Left lung (tissue), 10 donors: Measurements from ENCODE around the gene BBX. TPM values are rescaled to one million over a fixed set of nuclear protein-coding genes. Genes with fewer than 3 reads are reported as not detected.

ENCODE experiments used
- ATAC-seq: fragments of 200-7000 bp; cut with Tn5 transposase; one replicate; pipeline ENCODE4 v1.9.1; 2020; ENCODE audit warnings: moderate library complexity
- DNase-seq, 4 donors: peaks; one replicate each; pipeline ENCODE4 v3.0.0-alpha.2; 2013 to 2020
- H3K27ac ChIP-seq, 2 donors: fragments of 200-600 bp; sonication (generic) in 1 of 2; one replicate each; pipeline versions ENCODE4 v1.5.0 to v1.8.0; 2020 to 2021
- H3K27me3 ChIP-seq, 2 donors: fragments of 200-600 bp; sonication (generic) in 1 of 2; one replicate each; pipeline versions ENCODE4 v1.5.0 to v1.8.0; 2020 to 2021
- H3K36me3 ChIP-seq, 2 donors: fragments of 200-600 bp; sonication (generic) in 1 of 2; one replicate each; pipeline versions ENCODE4 v1.5.0 to v1.8.0; 2020 to 2021
- H3K4me1 ChIP-seq, 2 donors: fragments of 200-600 bp; one replicate each; pipeline ENCODE4 v1.8.0; 2021
- H3K4me3 ChIP-seq, 2 donors: fragments of 200-600 bp; sonication (generic) in 1 of 2; one replicate each; pipeline versions ENCODE4 v1.5.0 to v1.8.0; 2020 to 2021; ENCODE audit warnings: mild to moderate bottlenecking in 1 of 2
- H3K9me3 ChIP-seq, 2 donors: fragments of 200-600 bp; sonication (generic) in 1 of 2; one replicate each; pipeline versions ENCODE4 v1.5.0 to v1.8.0; 2020 to 2021
- CTCF ChIP-seq, 2 donors: fragments of 200-600 bp; sonication (generic) in 1 of 2; IDR thresholded peaks; one replicate each; pipeline versions ENCODE4 v1.5.0 to v1.8.0; 2021; ENCODE audit warnings: antibody characterized with exemption in 2 of 2
- intact Hi-C, 2 donors: fragments of 100-400 bp; cut with DNase I; formaldehyde crosslinking; loops; one replicate each; pipeline versions ENCODE4 v1.11.2 to v1.14.2; 2022
- polyA plus RNA-seq, 6 donors: library from polyadenylated mRNA; unstranded; fragments of 120-200 nt; gene quantifications; one replicate each; pipeline ENCODE4 v1.2.1, GENCODE V29; 2013; ENCODE audit not compliant: insufficient read length in 6 of 6
- total RNA-seq, 2 donors: library from RNA; stranded (reverse); fragmentation: NEBNext Ultra II Directional; extraction: Animal tissue kit (Norgen Biotek cat#: 25700); gene quantifications; one replicate each; pipeline ENCODE4 v1.2.1, GENCODE V29; 2021
- donor health status: DM: no; HTN: yes; CAD: no.
- donor health status: DM: no; HTN: no; CAD: no.

BBX gene
- total and polyA plus RNA-seq, 8 donors = 43.0 to 67.1 (median 53.3) TPM

DNA sequence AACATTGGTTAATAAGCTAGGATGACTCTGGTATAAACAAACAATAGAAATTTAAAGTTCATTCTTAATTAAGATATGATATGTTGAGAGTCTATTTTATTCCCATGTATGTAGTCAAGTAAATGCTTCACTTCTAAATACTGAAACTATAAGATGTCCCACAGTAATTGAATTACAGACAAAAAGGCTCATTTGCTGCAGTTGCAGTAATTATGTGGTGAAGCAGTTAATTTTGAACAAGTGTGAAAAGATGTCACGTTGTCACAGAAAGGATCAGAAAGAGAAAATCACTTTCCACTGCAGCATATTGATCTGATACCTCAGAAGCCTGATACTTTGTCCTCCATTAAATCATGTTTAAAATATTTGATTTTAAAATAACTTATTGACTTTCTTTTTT is 159.8 kb downstream of the BBX start:
- intact Hi-C loops = loop anchor here in 1 of 2 donors (10.0 kb wide), 1 partner anchor 52 kb away; no protein-coding TSS in a partner anchor
- H3K36me3 ChIP-seq = no peaks in the 10 kb centered on the region
- no peak for ATAC-seq
- no peak for TF ChIP-seq CTCF (IDR thresholded peaks at IDR 0.05)
- H3K4me3 ChIP-seq = no peak overlapping the region
- no peak overlapping the region for H3K27ac ChIP-seq
- peaks cover 6 to 20% of the 10 kb centered on the region in 2 donors for H3K4me1 ChIP-seq
- no peaks in the 10 kb centered on the region for H3K27me3 ChIP-seq
- no peaks in the 10 kb centered on the region for H3K9me3 ChIP-seq
- no peak for DNase-seq

DNA sequence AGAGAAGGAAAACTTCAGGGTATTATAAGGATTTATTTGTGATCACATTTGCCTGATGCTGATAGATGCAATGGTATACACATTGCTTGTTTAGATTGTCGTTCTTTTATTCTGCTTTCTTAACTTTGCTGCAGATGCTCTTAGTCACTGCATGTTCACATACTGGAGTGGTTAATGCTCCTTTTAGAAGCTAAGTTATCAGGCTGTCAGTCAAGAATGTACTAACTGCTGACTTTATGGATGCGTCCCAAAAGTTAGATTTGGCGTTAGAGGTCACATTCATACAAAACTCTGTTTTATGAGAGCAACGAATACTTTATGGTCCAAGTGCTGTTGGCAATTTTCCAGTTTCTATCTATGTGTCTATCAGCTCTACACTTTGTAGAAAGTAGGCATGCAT is 160.7 kb downstream of the BBX start:
- no peaks in the 10 kb centered on the region for H3K27me3 ChIP-seq
- no peak for DNase-seq
- H3K27ac ChIP-seq = no peak overlapping the region
- TF ChIP-seq CTCF (IDR thresholded peaks at IDR 0.05) = no peak
- H3K4me3 ChIP-seq = no peak overlapping the region
- intact Hi-C loops = loop anchor here in 1 of 2 donors (10.0 kb wide), 1 partner anchor 51 kb away; no protein-coding TSS in a partner anchor
- H3K9me3 ChIP-seq = no peaks in the 10 kb centered on the region
- no peak for ATAC-seq
- no peaks in the 10 kb centered on the region for H3K36me3 ChIP-seq
- H3K4me1 ChIP-seq = peaks cover 6 to 20% of the 10 kb centered on the region in 2 donors

- Histone ChIP-seq H3K27ac (no peak overlapping the region), H3K9me3 (no peaks in the 10 kb centered on the region), H3K36me3 (no peaks in the 10 kb centered on the region), H3K4me1 (peaks cover 6 to 23% of the 10 kb centered on the region in 2 donors), H3K4me3 (no peak overlapping the region), H3K27me3 (no peaks in the 10 kb centered on the region)
- TF ChIP-seq CTCF (IDR thresholded peaks at IDR 0.05) = no peak
- ATAC-seq (no peak), DNase-seq (peak in 1 of 4 donors; percentile 24)
- intact Hi-C loops = loop anchor here in 1 of 2 donors (10.0 kb wide), 1 partner anchor 50 kb away; no protein-coding TSS in a partner anchor
These were observed 161.7 kb downstream of the BBX start for GRCh38 chr3:107684431-107684925.

- Histone ChIP-seq H3K27me3 (no peaks in the 10 kb centered on the region), H3K4me3 (no peak overlapping the region), H3K27ac (no peak overlapping the region), H3K4me1 (peaks cover 6 to 22% of the 10 kb centered on the region in 2 donors), H3K9me3 (no peaks in the 10 kb centered on the region), H3K36me3 (no peaks in the 10 kb centered on the region)
- DNase-seq (no peak), ATAC-seq (no peak)
- TF ChIP-seq CTCF (IDR thresholded peaks at IDR 0.05) = no peak
- intact Hi-C loops = loop anchor here in 1 of 2 donors (10.0 kb wide), 1 partner anchor 49 kb away; no protein-coding TSS in a partner anchor
These were observed 162.6 kb downstream of the BBX start for GRCh38 chr3:107685383-107685782.

- Histone ChIP-seq H3K36me3 (no peaks in the 10 kb centered on the region), H3K9me3 (no peaks in the 10 kb centered on the region), H3K27me3 (no peaks in the 10 kb centered on the region), H3K4me3 (no peak overlapping the region), H3K27ac (no peak overlapping the region), H3K4me1 (peaks cover 6 to 17% of the 10 kb centered on the region in 2 donors)
- ATAC-seq (no peak), DNase-seq (peak in 2 of 4 donors; percentile 17 to 27)
- no peak for TF ChIP-seq CTCF (IDR thresholded peaks at IDR 0.05)
- intact Hi-C loops = loop anchor here in 1 of 2 donors (10.0 kb wide), 1 partner anchor 48 kb away; no protein-coding TSS in a partner anchor
These were observed 164.4 kb downstream of the BBX start for GRCh38 chr3:107687056-107687581.
